Spleen (tissue), 11 donors: ENCODE results near the gene CBLN3. TPM values are rescaled to one million over a fixed set of nuclear protein-coding genes. Genes with fewer than 3 reads are reported as not detected.
A peak's percentile ranks its signal among the peaks of the same experiment; 100 is the strongest.

Experiments used
- DNase-seq: peaks from one replicate; pipeline ENCODE4 v3.0.0-alpha.2; 2020
- H3K27ac ChIP-seq, 8 donors: fragments of 200-600 bp; sonication (generic) in 7 of 8; 1 replicate in 4 of 8; 2 replicates in 4 of 8; pipeline versions ENCODE4 v1.5.0 to v1.8.0; 2016 to 2021; ENCODE audit warnings: inconsistent platforms in 4 of 8, mild to moderate bottlenecking in 4 of 8, moderate library complexity in 1 of 8
- H3K27me3 ChIP-seq, 7 donors: fragments of 200-600 bp; sonication (generic) in 6 of 7; replicated peaks in 1 of 7; 1 replicate in 4 of 7; 2 replicates in 3 of 7; pipeline versions ENCODE4 v1.5.0 to v1.8.0; 2016 to 2021; ENCODE audit warnings: inconsistent platforms in 3 of 7, mild to moderate bottlenecking in 1 of 7
- H3K36me3 ChIP-seq, 6 donors: fragments of 200-600 bp; sonication (generic) in 5 of 6; 1 replicate in 4 of 6; 2 replicates in 2 of 6; pipeline versions ENCODE4 v1.5.0 to v1.8.0; 2016 to 2021; ENCODE audit warnings: inconsistent platforms in 2 of 6
- H3K4me1 ChIP-seq, 6 donors: fragments of 200-600 bp; sonication (generic) in 5 of 6; 1 replicate in 3 of 6; 2 replicates in 3 of 6; pipeline versions ENCODE4 v1.5.0 to v1.8.0; 2016 to 2021; ENCODE audit warnings: inconsistent platforms in 3 of 6
- H3K4me3 ChIP-seq, 8 donors: fragments of 200-600 bp; sonication (generic) in 7 of 8; 1 replicate in 4 of 8; 2 replicates in 4 of 8; pipeline versions ENCODE4 v1.5.0 to v1.8.0; 2016 to 2021; ENCODE audit warnings: inconsistent platforms in 4 of 8, mild to moderate bottlenecking in 4 of 8, moderate library complexity in 2 of 8
- H3K9me3 ChIP-seq, 8 donors: fragments of 200-600 bp; sonication (generic) in 7 of 8; 1 replicate in 4 of 8; 2 replicates in 4 of 8; pipeline versions ENCODE4 v1.5.0 to v1.8.0; 2016 to 2021; ENCODE audit warnings: inconsistent platforms in 4 of 8
- CTCF ChIP-seq, 11 experiments: fragments of 200-600 bp in 7 of 11; fragments of 450-650 bp in 4 of 11; sonication (generic) in 4 of 11; IDR thresholded peaks in 8 of 11; conservative IDR thresholded peaks in 3 of 11; 1 replicate in 7 of 11; 2 replicates in 4 of 11; pipeline versions ENCODE4 v1.4.0 to v1.8.0; 2016 to 2021; ENCODE audit warnings: antibody characterized with exemption in 11 of 11, inconsistent platforms in 4 of 11, mild to moderate bottlenecking in 1 of 11
- POLR2A ChIP-seq, 3 donors: fragments of 450-650 bp; IDR thresholded peaks; one replicate each; pipeline ENCODE4 v1.5.1; 2017; ENCODE audit warnings: antibody characterized with exemption in 3 of 3, mild to moderate bottlenecking in 1 of 3
- POLR2AphosphoS5 ChIP-seq, 3 donors: sonication (generic); formaldehyde crosslinking; IDR thresholded peaks; one replicate each; pipeline ENCODE4 v1.5.1; 2017; ENCODE audit warnings: antibody characterized with exemption in 3 of 3
- WGBS, 5 donors: extraction: QIAGEN DNeasy Blood & Tissue Kit in 3 of 5; methylation state at CpG; one replicate each; pipeline versions ENCODE4 v1.1.5 to v1.1.7; 2013 to 2018; 5-methylcytosine and 5-hydroxymethylcytosine counted together
- intact Hi-C: fragments of 100-400 bp; cut with DNase I; formaldehyde crosslinking; loops from one replicate; pipeline ENCODE4 v1.15.0; 2023; ENCODE audit warnings: low total_unique reads
- polyA plus RNA-seq, 3 donors: library from polyadenylated mRNA; stranded (reverse); fragments of 200-250 nt; gene quantifications; one replicate each; pipeline ENCODE4 v1.2.1, GENCODE V29; 2013
- total RNA-seq, 7 donors: library from RNA; depleted of rRNA in 3 of 7; stranded (reverse); fragments of >200 nt in 3 of 7; fragmentation: NEBNext Ultra II Directional in 4 of 7; extraction: Animal tissue kit (Norgen Biotek cat#: 25700) in 4 of 7; gene quantifications; one replicate each; pipeline versions ENCODE4 v1.1.0 to v1.2.1, GENCODE V29; 2016 to 2021
- donor health status: healthy with polysubstance abuse.
- donor health status: DM: no; HTN: no; CAD: no; lungs with moderate emphysema.
- donor health status: DM: no; HTN: no; CAD: no.
- donor health status: Bipolar disorder and iron deficiency.
- donor health status: healthy.
- donor health status: DM: no; HTN: no; CAD: no.
- donor health status: DM: yes; HTN: yes; CAD: no.

CBLN3 gene
- total and polyA plus RNA-seq, 10 donors: 4.3 to 21.7 (median 10.2) TPM

- peaks cover 0 to 20% (median 2%) of the 10 kb centered on the region in 6 donors for H3K4me1 ChIP-seq
- peak overlapping the region in 1 of 8 donors; percentile 6 for H3K27ac ChIP-seq
These were observed 11.5 kb downstream of the CBLN3 start for GRCh38 chr14:24417832-24418491.

GRCh38 chr14:24416932-24417619 lies 12.4 kb downstream of the CBLN3 start:
- 75 to 92% (median 84%) methylated on average over 9 to 16 of the region's 16 CpGs for WGBS, 5 donors
- peaks cover 0 to 13% (median 2%) of the 10 kb centered on the region in 6 donors for H3K4me1 ChIP-seq
- TF ChIP-seq CTCF (IDR thresholded peaks at IDR 0.05 in 8 of 11, conservative IDR thresholded peaks at IDR 0.05 in 3 of 11): no peak
- TF ChIP-seq POLR2AphosphoS5 (IDR thresholded peaks at IDR 0.05): no peak
- no peak for TF ChIP-seq POLR2A (IDR thresholded peaks at IDR 0.05)
- H3K4me3 ChIP-seq: no peak overlapping the region
- H3K9me3 ChIP-seq: no peaks in the 10 kb centered on the region
- H3K27ac ChIP-seq: no peak overlapping the region
- H3K36me3 ChIP-seq: peaks cover 0 to 28% (median 17%) of the 10 kb centered on the region in 6 donors
- peak; percentile 69 for DNase-seq
- peaks cover 0 to 20% (median 0%) of the 10 kb centered on the region in 7 donors for H3K27me3 ChIP-seq
- intact Hi-C loops: loop anchor here (10.0 kb wide), 1 partner anchor 52 kb away; the partner anchor contains the start of gene NFATC4

More at GRCh38 chr14:24417832-24418491, 11.5 kb downstream of the CBLN3 start:
- intact Hi-C loops: loop anchor here (10.0 kb wide), 1 partner anchor 53 kb away; the partner anchor contains the start of gene NFATC4
- Histone ChIP-seq H3K4me3 (no peak overlapping the region), H3K9me3 (no peaks in the 10 kb centered on the region), H3K36me3 (peaks cover 0 to 27% (median 16%) of the 10 kb centered on the region in 6 donors), H3K27me3 (peaks cover 0 to 20% (median 0%) of the 10 kb centered on the region in 7 donors)
- no peak for DNase-seq
- no peak for TF ChIP-seq CTCF (IDR thresholded peaks at IDR 0.05 in 8 of 11, conservative IDR thresholded peaks at IDR 0.05 in 3 of 11)
- TF ChIP-seq POLR2AphosphoS5 (IDR thresholded peaks at IDR 0.05): no peak
- no peak for TF ChIP-seq POLR2A (IDR thresholded peaks at IDR 0.05)
- WGBS, 5 donors: 79 to 91% (median 81%) methylated on average over 6 of the region's 6 CpGs

GRCh38 chr14:24416254-24416931 lies 13.1 kb downstream of the CBLN3 start:
- TF ChIP-seq POLR2A (IDR thresholded peaks at IDR 0.05): no peak
- no peak for TF ChIP-seq CTCF (IDR thresholded peaks at IDR 0.05 in 8 of 11, conservative IDR thresholded peaks at IDR 0.05 in 3 of 11)
- TF ChIP-seq POLR2AphosphoS5 (IDR thresholded peaks at IDR 0.05): no peak
- intact Hi-C loops: loop anchor here (10.0 kb wide), 1 partner anchor 52 kb away; the partner anchor contains the start of gene NFATC4
- Histone ChIP-seq H3K4me3 (no peak overlapping the region), H3K4me1 (peaks cover 0 to 13% (median 2%) of the 10 kb centered on the region in 6 donors), H3K9me3 (no peaks in the 10 kb centered on the region), H3K27me3 (peaks cover 0 to 20% (median 0%) of the 10 kb centered on the region in 7 donors), H3K36me3 (peaks cover 0 to 30% (median 17%) of the 10 kb centered on the region in 6 donors), H3K27ac (no peak overlapping the region)
- DNase-seq: peak; percentile 47
- 68 to 82% (median 81%) methylated on average over 14 to 19 of the region's 19 CpGs for WGBS, 5 donors
